ENCODE measurements around the gene BTG4. TPM values are rescaled to one million over a fixed set of nuclear protein-coding genes. Genes with fewer than 3 reads are reported as not detected.

Gene BTG4
- total RNA-seq, 1 donor from 2014 or later = not detected

DNA sequence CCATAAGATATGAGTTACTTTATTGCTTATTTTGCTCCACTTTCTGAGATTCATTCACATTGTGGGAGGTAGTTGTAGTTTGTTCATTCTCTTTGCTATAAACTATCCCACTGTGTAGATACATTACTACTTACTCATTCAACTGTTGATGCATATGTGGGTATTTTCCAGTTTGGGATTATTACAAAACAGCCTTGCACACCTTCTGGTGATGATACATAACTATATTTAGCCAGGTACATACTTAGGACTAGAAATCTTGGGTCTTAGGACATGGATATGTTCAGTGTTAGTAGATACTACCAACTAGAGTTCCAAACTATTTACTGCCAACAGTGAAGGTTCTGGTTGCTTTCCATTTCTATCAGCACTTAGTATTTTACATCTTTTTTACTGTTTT, 37.8 kb downstream of the BTG4 start:
- H3K9me3 Mint-ChIP-seq (ENCODE audit: unreplicated experiment) = peaks cover 5% of the 10 kb centered on the region
- H3K4me1 Mint-ChIP-seq (ENCODE audit: unreplicated experiment) = no peaks in the 10 kb centered on the region
- no peaks in the 10 kb centered on the region for H3K36me3 Mint-ChIP-seq (ENCODE audit: unreplicated experiment)
- H3K27me3 Mint-ChIP-seq (ENCODE audit: unreplicated experiment) = peaks cover 21% of the 10 kb centered on the region
- DNase-seq (ENCODE audit: extremely low spot score, unreplicated experiment) = no peak
- H3K27ac Mint-ChIP-seq (ENCODE audit: unreplicated experiment) = no peak overlapping the region
- H3K4me3 Mint-ChIP-seq (ENCODE audit: unreplicated experiment) = no peak overlapping the region
- TF ChIP-seq, protein P1, sequence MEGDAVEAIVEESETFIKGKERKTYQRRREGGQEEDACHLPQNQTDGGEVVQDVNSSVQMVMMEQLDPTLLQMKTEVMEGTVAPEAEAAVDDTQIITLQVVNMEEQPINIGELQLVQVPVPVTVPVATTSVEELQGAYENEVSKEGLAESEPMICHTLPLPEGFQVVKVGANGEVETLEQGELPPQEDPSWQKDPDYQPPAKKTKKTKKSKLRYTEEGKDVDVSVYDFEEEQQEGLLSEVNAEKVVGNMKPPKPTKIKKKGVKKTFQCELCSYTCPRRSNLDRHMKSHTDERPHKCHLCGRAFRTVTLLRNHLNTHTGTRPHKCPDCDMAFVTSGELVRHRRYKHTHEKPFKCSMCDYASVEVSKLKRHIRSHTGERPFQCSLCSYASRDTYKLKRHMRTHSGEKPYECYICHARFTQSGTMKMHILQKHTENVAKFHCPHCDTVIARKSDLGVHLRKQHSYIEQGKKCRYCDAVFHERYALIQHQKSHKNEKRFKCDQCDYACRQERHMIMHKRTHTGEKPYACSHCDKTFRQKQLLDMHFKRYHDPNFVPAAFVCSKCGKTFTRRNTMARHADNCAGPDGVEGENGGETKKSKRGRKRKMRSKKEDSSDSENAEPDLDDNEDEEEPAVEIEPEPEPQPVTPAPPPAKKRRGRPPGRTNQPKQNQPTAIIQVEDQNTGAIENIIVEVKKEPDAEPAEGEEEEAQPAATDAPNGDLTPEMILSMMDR (IDR thresholded peaks at IDR 0.05) = no peak

DNA sequence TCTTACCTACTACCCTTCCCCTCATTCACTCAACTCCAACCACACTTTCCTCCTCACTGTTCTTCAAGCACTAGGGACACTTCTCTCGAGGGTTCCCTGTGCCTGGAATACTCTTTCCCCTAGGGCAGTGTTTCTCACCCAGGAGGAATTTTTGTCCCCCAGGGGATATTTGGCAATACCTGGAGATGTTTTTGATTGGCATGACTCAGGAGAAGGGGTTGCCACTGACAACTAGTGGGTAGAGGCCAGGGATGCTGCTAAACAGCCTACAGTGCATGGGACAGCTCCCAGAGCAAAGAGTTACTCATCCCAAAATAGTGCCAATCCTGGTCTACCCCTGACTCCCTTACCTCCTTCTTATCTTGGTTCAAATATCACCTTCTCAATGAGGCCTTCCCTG, 40.0 kb downstream of the BTG4 start:
- no peaks in the 10 kb centered on the region for H3K36me3 Mint-ChIP-seq (ENCODE audit: unreplicated experiment)
- H3K27me3 Mint-ChIP-seq (ENCODE audit: unreplicated experiment) = peaks cover 21% of the 10 kb centered on the region
- peaks cover 5% of the 10 kb centered on the region for H3K9me3 Mint-ChIP-seq (ENCODE audit: unreplicated experiment)
- no peak for DNase-seq (ENCODE audit: extremely low spot score, unreplicated experiment)
- no peak overlapping the region for H3K27ac Mint-ChIP-seq (ENCODE audit: unreplicated experiment)
- no peak overlapping the region for H3K4me3 Mint-ChIP-seq (ENCODE audit: unreplicated experiment)
- no peaks in the 10 kb centered on the region for H3K4me1 Mint-ChIP-seq (ENCODE audit: unreplicated experiment)
- TF ChIP-seq, protein P1 (IDR thresholded peaks at IDR 0.05) = no peak

DNA sequence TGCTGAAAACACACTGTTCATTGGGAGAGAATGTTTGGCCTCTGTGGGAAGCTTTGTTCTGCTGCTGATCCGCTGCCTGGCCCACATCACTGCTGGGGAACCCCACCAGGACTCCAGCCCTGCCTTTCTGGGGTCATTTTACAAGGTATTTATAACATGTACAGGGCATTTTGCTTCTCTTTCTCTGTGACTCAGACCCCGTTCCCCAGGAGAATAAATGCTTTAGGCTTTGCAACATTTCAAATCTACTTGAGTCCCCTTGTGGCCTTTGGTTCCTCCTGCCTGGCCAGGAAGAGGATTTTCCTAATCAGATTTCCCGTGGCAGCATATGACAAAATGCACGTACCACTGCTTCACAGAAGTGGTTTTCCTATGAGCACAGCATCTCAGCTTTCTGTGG, 43.0 kb downstream of the BTG4 start:
- H3K9me3 Mint-ChIP-seq (ENCODE audit: unreplicated experiment) = peaks cover 4% of the 10 kb centered on the region
- no peak overlapping the region for H3K4me3 Mint-ChIP-seq (ENCODE audit: unreplicated experiment)
- no peaks in the 10 kb centered on the region for H3K36me3 Mint-ChIP-seq (ENCODE audit: unreplicated experiment)
- DNase-seq (ENCODE audit: extremely low spot score, unreplicated experiment) = no peak
- H3K4me1 Mint-ChIP-seq (ENCODE audit: unreplicated experiment) = no peaks in the 10 kb centered on the region
- no peak overlapping the region for H3K27ac Mint-ChIP-seq (ENCODE audit: unreplicated experiment)
- TF ChIP-seq, protein P1 (IDR thresholded peaks at IDR 0.05) = no peak
- H3K27me3 Mint-ChIP-seq (ENCODE audit: unreplicated experiment) = peaks cover 23% of the 10 kb centered on the region

DNA sequence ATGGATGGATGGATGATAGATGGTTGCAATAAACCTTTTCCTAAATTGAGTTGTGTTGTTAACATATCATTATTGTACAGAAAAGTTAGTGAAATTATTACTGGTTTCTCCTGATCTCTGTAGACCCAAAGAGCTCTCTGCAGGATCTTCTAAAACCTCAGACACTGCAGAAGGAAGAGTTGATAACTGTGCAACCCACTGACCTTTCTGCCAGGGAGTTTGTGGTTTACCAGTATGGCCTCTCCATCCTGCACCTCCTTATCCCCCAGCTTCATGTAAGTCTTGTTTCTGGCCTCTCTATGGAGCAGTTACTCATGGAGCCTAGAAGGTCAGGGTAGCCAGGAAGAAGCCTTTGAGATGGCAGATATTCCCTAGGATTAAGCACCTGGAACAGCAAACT, 45.6 kb downstream of the BTG4 start:
- H3K4me1 Mint-ChIP-seq (ENCODE audit: unreplicated experiment) = no peaks in the 10 kb centered on the region

DNA sequence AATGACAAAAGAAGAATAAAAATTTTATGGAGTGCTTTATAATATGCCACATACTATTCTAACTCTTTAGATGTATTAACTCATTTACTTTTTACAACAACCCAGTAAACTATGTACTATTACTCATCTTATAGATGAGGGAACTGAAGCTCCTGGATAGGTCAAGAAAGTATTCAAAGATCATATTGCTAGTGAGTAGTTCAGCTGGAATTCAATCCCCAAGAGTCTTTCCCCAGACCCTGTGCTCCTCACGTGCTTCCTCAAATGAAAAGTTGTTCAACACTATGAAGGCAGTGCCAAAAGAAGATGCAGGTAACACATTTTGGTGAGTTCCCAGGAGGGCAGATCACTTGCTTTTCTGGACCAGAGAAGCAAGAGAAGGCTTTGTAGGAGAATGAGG, 46.8 kb downstream of the BTG4 start:
- Mint-ChIP-seq H3K36me3 (ENCODE audit: unreplicated experiment) (no peaks in the 10 kb centered on the region), H3K27me3 (ENCODE audit: unreplicated experiment) (peaks cover 27% of the 10 kb centered on the region), H3K4me3 (ENCODE audit: unreplicated experiment) (no peak overlapping the region), H3K27ac (ENCODE audit: unreplicated experiment) (no peak overlapping the region), H3K4me1 (ENCODE audit: unreplicated experiment) (no peaks in the 10 kb centered on the region), H3K9me3 (ENCODE audit: unreplicated experiment) (no peaks in the 10 kb centered on the region)
- DNase-seq (ENCODE audit: extremely low spot score, unreplicated experiment) = no peak
- TF ChIP-seq, protein P1 (IDR thresholded peaks at IDR 0.05) = no peak

More for the DNA sequence above, 45.6 kb downstream of the BTG4 start:
- peaks cover 27% of the 10 kb centered on the region for H3K27me3 Mint-ChIP-seq (ENCODE audit: unreplicated experiment)
- H3K4me3 Mint-ChIP-seq (ENCODE audit: unreplicated experiment) = no peak overlapping the region
- no peak overlapping the region for H3K27ac Mint-ChIP-seq (ENCODE audit: unreplicated experiment)
- no peak for DNase-seq (ENCODE audit: extremely low spot score, unreplicated experiment)
- TF ChIP-seq, protein P1 (IDR thresholded peaks at IDR 0.05) = no peak
- H3K9me3 Mint-ChIP-seq (ENCODE audit: unreplicated experiment) = no peaks in the 10 kb centered on the region
- no peaks in the 10 kb centered on the region for H3K36me3 Mint-ChIP-seq (ENCODE audit: unreplicated experiment)
